Cerebellar cortex (tissue), 1 donor: Measurements from ENCODE around the gene MT1F.

Source experiments
- DNase-seq: peaks from one replicate; pipeline ENCODE4 v3.0.0-alpha.2; 2015; ENCODE audit warnings: low spot score

MT1F gene

DNA sequence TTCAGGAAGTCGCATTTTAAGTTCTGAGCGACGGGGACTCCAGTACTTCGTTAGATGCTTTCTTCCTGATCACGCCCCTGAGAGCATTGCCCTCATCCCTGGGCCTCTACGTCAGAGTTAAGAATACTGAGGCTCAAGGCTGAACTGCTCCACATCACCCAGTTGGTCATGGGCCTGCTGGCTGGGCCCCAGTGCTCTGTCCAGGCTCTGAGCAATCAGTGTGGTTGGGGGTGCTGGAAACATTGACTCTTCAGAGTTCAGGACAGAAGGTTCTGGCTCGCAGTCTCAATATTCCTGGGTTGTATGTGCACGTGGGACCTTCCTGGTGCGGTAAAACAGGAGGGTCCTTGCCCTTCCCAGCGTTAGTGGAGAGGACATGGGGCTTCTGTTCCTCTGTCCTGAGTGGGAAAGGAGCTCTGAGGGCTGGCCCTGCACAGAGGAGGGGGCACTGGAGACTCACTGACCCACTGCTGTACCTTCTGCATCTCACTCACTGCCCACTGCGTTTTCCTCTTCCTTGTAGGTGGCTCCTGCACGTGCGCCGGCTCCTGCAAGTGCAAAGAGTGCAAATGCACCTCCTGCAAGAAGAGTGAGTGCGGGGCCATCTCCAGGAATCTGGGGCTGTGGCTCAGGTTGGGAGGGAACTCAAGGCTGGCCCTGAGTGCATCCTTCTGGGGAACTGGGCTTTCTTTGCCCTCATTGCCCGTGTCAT is 31.7 kb upstream of the MT1F start:
- no peak for DNase-seq

DNA sequence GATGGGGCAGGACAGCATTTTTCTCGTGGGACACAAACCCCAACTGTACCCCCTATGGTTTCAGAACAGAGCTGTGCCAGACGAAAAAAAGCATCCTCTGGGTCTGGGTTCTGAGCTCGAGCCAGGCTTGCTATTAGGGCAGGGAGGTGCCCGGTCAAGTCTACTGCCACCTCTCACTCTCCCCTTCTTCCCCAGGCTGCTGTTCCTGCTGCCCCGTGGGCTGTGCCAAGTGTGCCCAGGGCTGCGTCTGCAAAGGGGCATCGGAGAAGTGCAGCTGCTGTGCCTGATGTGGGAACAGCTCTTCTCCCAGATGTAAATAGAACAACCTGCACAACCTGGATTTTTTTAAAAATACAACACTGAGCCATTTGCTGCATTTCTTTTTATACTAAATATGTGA is 31.1 kb upstream of the MT1F start:
- no peak for DNase-seq

DNA sequence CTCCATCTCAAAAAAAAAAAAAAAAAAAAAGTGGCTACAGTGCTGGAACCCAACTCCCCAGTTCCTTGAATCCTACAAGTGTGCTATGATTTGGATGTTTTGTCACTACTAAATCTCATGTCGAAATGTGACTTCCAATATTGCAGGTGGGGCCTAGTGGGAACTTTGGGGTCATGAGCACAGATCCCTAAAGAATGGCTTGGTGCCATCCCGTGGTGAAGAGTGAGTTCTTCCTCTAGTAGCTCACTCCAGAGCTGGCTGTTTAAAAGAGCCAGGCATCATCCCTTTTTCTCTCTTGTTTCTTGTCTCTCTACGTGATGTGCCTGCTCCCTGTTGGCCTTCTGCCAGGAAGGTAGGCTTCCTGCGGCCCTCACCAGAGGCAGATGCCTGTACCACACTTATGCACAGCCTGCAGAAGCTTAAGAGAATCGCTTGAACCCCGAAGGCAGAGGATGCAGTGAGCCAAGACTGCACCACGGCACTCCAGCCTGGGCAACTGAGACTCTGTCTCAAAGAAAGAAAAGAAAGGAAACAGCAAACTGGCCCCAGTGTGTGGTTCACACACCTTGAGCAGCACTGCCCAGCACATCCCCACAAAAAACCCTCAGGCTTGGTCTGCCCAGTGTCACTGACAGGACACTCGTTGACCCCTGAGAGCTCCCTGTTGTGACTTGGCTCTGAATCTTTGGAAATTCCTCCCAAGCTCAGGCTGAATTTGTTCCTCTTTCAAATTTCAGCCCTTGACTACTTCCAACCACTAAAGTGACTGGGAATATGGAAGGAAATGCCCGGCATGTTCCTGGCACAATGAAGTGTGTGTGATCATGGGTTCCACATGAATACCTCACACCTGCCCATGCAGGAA is 29.0 kb upstream of the MT1F start:
- DNase-seq = no peak

DNA sequence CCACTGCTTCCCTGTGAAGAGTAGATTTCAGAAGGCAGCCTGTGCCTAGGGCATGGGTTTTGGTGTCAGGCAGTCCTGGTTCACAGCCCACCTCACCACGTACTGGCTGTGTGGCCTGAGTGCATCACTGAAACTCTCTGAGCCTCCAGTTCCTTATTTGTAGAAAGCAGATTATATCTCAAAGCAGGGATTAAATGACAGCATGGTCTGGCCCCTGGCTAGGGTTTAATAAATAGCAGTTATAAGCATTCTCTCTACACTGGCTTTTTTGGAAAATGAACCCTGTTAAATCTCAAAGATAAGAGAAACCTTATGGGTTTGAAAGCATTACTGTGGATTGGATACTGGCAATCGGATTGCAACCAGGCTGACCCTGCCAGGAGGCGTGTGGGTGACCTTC is 28.2 kb upstream of the MT1F start:
- no peak for DNase-seq

DNA sequence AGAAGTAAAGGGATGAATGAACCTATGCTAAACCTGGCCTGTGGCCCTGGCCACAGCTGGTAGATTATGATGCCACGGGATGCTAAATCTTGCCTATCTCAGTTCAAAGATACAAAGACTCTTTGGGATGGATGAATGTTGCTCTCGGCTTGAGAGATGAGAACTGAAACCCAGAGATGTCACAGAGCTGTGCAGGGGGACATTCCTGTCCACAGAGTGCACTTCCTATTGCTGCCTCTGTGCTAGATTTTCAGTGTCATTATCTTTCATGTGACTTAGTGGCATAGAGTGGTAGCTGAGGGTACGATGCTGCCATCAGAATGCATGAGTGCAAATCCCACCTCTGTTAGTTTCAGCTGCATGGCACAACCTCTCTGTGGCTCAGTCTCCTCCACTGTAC is 27.6 kb upstream of the MT1F start:
- DNase-seq = no peak

DNA sequence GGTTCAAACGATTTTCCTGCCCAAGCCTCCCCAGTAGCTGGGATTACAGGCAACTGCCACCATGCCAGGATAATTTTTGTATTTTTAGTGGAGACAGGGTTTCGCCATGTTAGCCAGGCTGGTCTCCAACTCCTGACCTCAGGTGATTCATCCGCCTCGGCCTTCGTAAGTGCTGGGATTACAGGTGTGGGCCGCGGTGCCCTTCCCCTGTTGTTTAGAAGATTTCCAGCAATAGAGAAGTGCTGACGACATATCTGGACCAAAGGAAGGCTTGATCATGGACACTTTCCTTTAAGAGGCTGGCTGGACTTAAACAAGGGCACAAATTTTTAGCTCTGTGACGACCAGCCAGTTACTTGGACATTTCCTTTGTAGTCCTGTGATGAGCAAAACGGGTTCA is 26.6 kb upstream of the MT1F start:
- DNase-seq = no peak

DNA sequence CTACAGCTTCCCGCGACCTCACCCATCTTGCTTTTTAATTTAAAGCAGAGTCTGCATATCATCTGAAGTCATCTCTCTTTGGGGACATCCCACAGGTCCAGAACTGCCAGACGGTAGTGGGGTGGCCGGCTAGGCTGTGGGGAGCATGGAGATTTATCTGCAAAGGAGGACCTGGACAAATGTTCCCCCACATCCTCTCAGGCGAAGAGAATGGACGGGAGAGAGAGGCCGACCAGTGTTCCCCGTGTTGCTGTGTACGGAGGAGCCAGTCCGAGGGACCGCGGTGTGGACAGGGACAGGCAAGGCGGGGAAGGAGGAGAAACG is 26.0 kb upstream of the MT1F start:
- DNase-seq = no peak

DNA sequence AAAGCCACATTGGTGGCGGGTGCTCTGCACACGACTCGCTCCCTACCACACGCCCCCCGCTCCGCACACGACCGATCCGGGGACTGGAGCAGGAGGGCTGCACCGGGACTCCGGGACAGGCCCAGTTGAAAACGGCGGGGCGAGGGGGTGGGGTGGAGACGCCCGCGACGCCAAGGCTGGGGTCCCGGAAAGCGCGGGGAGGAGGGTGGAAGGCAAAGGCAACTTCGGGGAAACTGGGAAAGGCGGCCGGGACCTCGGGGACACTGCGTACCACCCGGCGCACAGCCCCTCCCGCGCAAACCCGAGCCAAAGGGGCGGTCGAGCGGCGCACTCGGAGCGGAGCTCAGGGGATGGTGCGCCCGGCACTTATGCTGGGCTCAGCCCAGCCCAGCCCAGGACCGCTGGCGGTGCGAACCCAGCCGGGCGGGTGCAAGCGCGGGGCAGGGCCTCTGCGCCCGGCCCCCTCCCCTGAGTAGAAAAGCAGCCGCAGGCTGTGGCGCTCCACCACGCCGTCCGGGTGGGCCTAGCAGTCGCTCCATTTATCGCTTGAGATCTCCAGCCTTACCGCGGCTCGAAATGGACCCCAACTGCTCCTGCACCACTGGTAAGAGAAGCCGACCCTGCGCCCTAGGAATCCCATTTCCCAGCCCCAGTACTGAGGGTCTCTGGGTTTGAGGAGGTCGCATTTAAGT is 25.5 kb upstream of the MT1F start, which contains the start of gene MT1M:
Gene MT1M, plus strand, starts transcription at position 504 of the 692 bp plus-strand sequence. Its CDS starts 73 bp downstream, at position 577.
- DNase-seq = no peak

DNA sequence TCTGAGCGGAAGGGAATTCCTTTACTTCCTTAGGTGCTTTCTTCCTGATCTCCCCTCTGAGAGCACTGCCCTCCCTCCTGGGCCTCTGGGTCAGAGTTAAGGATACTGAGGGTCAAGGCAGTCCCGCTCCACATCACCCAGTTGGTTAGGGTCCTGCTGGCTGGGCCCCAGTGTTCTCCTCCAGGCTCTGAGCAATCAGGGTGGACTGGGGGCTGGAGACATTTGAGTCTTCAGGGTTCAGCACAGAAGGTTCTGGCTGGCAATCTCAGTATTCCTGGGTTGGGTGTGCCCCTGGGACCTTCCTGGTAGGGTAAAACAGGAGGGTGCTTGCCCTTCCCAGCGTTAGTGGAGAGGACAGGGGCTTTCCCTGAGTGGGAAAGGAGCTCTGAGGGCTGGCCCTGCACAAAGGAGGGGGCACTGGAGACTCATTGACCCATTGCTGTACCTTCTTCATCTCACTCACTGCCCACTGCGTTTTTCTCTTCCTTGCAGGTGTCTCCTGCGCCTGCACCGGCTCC is 24.9 kb upstream of the MT1F start:
- DNase-seq = no peak

DNA sequence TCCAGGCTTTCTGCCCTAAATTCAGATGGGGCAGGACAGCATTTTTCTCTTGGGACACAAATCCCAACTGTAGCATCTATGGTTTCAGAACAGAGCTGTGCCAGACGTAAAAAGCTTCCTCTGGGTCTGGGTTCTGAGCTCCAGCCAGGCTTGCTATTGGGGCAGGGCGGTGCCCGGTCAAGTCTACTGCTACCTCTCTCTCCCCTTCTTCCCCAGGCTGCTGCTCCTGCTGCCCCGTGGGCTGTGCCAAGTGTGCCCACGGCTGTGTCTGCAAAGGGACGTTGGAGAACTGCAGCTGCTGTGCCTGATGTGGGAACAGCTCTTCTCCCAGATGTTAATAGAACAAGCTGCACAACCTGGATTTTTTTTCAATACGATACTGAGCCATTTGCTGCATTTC is 24.2 kb upstream of the MT1F start:
- DNase-seq = no peak

DNA sequence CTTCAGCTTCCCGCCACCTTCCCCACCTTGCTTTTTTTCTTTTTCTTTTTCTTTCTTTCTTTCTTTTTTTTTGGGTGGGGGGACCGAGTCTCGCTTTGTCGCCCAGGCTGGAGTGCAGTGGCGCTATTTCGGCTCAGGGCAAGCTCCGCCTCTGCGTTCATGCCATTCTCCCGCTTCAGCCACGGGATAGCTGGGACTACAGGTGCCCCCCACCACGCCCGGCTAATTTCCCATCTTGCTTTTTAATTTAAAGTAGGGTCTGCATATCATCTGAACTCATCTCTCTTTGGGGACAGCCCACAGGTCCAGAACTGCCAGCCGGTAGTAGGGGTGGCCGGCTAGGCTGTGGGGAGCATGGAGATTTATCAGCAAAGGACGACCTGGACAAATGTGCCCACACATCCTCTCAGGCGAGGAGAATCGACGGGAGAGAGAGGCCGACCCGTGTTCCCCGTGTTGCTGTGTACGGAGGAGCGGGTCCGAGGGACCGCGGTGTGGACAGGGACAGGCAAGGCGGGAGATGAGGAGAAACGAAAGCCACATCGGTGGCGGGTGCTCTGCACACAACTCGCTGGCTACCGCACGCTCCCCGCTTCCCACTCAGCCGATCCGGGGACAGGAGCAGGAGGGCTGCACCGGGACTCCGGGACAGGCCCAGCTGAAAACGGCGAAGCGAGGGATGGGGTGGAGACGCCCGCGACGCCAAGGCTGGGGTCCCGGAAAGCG is 22.9 kb upstream of the MT1F start:
- DNase-seq = no peak

DNA sequence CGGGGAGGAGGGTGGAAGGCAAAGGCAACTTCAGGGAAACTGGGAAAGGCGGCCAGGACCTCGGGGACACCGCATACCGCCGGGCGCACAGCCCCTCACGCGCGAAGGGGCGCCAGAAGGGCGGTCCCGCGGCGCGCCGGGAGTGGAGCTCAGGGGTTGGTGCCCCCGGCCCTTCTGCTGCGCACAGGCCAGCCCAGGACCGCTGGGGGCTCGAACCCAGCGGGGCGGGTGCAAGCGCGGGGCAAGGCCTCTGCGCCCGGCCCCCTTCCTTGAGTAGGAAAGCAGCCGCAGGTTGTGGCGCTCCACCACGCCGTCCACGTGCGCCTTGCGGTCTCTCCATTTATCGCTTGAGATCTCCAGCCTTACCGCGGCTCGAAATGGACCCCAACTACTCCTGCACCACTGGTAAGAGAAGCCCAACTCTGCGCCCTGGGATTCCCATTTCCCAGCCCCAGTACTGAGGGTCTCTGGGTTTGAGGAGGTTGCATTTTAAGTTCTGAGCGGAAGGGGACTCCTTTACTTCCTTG is 22.3 kb upstream of the MT1F start:
- no peak for DNase-seq

DNA sequence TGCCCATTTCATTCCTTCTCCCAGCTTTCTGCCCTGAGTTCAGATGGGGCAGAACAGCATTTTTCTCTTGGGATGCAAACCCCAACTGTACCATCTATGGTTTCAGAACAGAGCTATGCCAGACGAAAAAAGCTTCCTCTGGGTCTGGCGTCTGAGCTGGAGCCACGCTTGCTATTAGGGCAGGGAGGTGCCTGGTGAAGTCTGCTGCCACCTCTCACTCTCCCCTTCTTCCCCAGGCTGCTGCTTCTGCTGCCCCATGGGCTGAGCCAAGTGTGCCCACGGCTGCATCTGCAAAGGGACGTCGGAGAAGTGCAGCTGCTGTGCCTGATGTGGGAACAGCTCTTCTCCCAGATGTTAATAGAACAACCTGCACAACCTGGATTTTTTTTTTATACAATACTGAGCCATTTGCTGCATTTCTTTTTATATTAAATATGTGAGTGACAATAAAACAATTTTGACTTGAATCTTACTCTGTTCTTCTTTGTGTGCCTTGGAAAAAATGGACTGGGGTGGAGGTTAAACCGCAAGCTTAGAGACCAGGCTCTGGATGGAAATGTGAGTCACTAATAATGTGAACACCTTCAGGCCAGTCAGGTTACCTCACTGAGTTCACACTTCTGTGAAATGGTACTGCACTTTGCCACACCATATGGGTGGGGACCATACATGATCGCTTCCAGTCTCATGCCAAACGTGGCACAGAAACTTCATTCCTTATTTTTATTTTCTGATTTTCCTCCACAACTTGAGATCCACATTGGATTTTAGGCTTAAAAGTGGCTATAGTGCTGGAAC is 20.9 kb upstream of the MT1F start:
- DNase-seq = no peak

DNA sequence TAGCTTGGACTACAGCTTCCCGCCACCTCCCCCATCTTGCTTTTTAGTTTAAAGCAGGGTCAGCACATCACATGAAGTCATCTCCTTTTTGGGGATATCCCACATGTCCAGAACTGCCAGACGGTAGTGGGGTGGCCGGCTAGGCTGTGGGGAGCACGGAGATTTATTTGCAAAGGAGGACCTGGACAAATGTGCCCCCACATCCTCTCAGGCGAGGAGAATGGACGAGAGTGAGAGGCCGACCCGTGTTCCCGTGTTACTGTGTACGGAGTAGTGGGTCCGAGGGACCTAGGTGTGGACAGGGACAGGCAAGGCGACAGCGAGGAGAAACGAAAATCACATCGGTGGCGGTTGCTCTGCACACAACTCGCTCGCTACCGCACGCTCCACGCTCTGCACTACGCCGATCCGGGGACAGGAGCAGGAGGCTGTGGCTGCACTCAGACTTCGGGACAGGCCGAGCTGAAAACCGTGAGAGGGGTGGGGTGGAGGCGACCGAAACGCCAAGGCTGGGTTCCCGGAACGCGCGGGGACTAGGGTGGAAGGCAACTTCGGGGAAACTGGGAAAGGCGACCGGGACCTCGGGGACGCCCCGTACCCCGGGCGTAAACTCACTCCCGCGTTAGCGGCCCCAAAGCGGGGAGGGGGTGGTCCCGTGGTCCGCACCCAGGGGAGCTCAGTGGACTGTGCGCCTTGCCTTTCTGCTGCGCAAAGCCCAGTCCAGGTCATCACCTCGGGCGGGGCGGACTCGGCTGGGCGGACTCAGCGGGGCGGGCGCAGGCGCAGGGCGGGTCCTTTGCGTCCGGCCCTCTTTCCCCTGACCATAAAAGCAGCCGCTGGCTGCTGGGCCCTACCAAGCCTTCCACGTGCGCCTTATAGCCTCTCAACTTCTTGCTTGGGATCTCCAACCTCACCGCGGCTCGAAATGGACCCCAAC is 19.7 kb upstream of the MT1F start, which contains the start of gene MT1A:
Gene MT1A, plus strand, starts transcription at position 853 of the 937 bp plus-strand sequence. Its CDS starts 73 bp downstream, at position 926.
- DNase-seq = no peak

DNA sequence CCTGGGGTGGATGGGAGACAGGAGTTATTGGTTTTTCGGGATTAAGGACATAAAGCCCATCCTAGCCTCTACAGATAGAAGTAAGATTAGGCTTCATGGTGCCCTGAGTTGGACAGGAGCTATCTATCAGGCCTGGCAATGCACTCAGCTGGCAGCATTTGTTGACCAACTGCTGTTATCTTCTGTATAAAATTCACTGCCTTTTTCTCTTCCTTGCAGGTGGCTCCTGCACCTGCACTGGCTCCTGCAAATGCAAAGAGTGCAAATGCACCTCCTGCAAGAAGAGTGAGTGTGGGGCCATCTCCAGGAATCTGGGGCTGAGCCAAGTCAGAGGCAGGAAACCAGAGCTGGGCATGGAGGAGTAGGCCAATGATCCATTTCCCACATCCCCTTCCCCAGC is 18.7 kb upstream of the MT1F start:
- no peak for DNase-seq

DNA sequence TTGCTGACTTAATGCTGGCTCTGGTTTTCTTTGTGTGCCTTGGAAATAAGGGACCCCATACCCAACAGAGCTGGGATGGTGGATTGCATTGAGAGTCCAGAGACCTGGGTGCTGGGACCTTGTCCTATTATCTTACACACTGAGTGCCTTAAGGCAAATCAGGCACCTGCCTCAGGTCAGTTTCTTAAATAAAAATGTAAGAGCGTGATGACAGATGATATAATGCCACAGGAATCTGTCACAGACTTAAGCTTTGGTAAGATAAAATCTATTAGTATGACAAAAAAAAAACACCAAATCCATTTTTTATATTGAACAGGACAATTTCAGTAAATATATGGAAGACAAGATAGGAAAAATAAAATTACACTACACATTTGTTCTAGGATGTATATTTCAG is 17.7 kb upstream of the MT1F start:
- no peak for DNase-seq

DNA sequence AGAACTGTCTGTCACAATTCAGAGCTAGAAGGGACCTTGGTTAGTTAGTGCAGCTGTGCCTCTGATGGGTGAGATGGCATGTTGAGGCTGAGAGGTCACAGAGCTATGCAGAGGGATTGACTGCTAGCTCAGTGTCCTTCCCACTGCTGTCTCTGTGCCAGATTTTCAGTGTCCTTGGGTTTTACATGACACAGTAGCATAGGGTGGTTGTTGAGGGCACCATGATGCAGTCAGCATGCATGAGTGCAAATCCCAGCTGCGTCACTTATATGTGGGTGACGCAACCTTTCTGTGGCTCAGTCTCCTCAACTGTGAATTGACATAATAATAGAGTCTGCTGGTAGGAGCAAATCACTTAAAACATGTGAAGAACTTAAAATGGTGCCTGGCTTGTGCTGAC is 16.6 kb upstream of the MT1F start:
- no peak for DNase-seq

DNA sequence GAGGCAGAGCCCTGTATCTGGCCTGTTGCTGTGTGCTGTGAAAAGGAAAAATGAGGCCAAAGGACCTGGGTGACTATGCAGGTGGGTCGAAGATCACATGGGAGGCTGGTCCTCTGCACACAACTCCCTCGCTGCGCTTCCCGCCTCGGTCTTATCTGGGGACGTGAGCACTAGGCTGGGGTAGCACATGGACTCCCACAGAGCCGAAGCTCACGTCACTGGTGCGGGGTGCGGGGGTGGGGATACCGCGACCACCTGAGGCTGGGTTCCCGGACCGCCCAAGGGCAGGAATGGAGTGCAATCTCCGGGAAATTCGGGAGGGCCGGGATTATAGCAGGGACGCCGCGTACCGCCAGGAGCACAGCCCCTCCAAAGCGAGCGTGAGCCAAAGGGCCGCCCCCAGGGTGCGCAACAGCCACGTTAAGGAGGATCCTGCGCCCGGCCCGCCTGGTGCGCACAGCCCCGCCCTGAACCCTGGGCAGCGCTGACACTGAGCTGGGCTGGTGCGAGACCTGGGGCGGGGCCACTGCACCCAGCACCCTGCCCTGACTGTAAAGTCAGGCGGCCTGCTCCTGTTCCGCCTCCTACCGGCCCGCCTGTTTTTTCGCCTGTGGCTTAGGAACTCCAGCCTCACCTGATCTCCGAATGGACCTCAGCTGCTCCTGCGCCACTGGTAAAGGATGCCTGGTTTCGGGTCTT is 14.5 kb upstream of the MT1F start:
- DNase-seq = peak; percentile 20

DNA sequence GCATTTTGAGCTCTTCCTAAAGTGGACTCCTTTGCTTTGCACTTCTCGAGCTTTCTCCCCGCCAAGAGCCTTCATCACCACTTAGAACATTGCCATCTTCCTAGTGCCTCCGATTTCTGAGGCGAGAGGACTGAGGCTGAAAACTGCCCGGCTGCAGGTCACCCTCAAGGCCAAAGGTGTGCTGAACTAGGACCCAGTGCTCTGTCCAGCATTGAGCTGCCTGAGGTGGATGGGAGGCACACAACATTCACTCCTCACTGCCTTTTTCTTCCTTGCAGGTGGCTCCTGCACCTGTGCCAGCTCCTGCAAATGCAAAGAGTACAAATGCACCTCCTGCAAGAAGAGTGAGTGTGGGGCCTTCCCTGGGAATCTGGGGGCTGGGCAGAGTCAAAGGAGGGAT is 13.9 kb upstream of the MT1F start:
- no peak for DNase-seq
